Measurements from ENCODE around the gene TUBA4A.

The TUBA4A gene

DNA sequence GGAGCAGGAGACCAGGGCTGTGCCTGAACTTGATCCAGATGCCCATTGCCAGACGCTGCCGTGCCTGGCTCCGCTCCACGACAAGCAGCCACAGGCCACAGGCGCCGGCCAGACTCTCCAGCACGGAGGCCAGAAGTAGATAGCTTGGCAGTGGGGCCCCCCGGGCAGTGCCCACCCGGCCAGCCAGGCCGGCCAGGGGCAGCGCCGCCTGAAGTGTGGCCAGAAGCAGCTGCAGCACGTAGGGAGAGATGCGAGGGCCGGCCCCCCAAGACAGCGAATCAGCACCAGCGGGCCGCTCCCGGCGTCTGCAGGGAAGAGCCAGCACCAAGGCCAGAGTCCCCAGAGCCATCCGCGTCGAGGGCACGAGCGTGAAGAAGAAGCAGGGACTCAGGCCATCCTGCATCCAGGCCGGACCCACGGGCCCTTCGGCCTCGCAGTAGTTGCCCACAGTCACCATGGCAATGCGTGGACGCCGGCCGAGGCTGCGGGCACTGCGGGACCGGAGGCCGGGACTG is 35.4 kb downstream of the TUBA4A start (continued):
- TF ChIP-seq, protein P1, sequence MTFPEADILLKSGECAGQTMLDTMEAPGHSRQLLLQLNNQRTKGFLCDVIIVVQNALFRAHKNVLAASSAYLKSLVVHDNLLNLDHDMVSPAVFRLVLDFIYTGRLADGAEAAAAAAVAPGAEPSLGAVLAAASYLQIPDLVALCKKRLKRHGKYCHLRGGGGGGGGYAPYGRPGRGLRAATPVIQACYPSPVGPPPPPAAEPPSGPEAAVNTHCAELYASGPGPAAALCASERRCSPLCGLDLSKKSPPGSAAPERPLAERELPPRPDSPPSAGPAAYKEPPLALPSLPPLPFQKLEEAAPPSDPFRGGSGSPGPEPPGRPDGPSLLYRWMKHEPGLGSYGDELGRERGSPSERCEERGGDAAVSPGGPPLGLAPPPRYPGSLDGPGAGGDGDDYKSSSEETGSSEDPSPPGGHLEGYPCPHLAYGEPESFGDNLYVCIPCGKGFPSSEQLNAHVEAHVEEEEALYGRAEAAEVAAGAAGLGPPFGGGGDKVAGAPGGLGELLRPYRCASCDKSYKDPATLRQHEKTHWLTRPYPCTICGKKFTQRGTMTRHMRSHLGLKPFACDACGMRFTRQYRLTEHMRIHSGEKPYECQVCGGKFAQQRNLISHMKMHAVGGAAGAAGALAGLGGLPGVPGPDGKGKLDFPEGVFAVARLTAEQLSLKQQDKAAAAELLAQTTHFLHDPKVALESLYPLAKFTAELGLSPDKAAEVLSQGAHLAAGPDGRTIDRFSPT (tag by site-specific recombination; IDR thresholded peaks at IDR 0.05), result peak; percentile 43; the same call in 1 of the 2 replicates
- TF ChIP-seq ZFP41 (tag by site-specific recombination; IDR thresholded peaks at IDR 0.05; ENCODE audit: borderline replicate concordance) (no peak), ZNF521 (tag by site-specific recombination; IDR thresholded peaks at IDR 0.05) (no peak), ZNF585B (tag by site-specific recombination; IDR thresholded peaks at IDR 0.05) (no peak), EGR2 (tag by site-specific recombination; IDR thresholded peaks at IDR 0.05; ENCODE audit: low read depth) (no peak), ZNF501 (tag by site-specific recombination; IDR thresholded peaks at IDR 0.05) (no peak), ZNF2 (tag by site-specific recombination; IDR thresholded peaks at IDR 0.05) (no peak), ZNF776 (tag by site-specific recombination; IDR thresholded peaks at IDR 0.05; ENCODE audit: borderline replicate concordance) (no peak), GLIS2 (tag by site-specific recombination; IDR thresholded peaks at IDR 0.05) (peak; percentile 37; the same call in 1 of the 2 replicates), IKZF3 (tag by site-specific recombination; IDR thresholded peaks at IDR 0.05) (no peak), SALL2 (tag by site-specific recombination; IDR thresholded peaks at IDR 0.05; ENCODE audit: borderline replicate concordance) (no peak), ZXDB (tag by site-specific recombination; IDR thresholded peaks at IDR 0.05) (no peak), ZBTB48 (tag by site-specific recombination; IDR thresholded peaks at IDR 0.05) (0 out of 2 replicates have a peak, but pooled peaks have one; percentile 68), GLI4 (tag by site-specific recombination; IDR thresholded peaks at IDR 0.05) (no peak), ZNF37A (tag by site-specific recombination; IDR thresholded peaks at IDR 0.05) (no peak), OVOL3 (tag by site-specific recombination; IDR thresholded peaks at IDR 0.05) (no peak), HOXD13 (CRISPR knock-in tag; IDR thresholded peaks at IDR 0.05; ENCODE audit: borderline replicate concordance) (peak; percentile 55; the same call in 1 of the 2 replicates), HOXA7 (CRISPR knock-in tag; IDR thresholded peaks at IDR 0.05; ENCODE audit: borderline replicate concordance) (no peak), ZNF610 (tag by site-specific recombination; IDR thresholded peaks at IDR 0.05; ENCODE audit: borderline replicate concordance) (no peak), ZNF837 (tag by site-specific recombination; IDR thresholded peaks at IDR 0.05) (no peak), ZNF510 (tag by site-specific recombination; IDR thresholded peaks at IDR 0.05; ENCODE audit: insufficient replicate concordance) (no peak), ZNF157 (tag by site-specific recombination; IDR thresholded peaks at IDR 0.05) (no peak)
- TF ChIP-seq, protein P2, sequence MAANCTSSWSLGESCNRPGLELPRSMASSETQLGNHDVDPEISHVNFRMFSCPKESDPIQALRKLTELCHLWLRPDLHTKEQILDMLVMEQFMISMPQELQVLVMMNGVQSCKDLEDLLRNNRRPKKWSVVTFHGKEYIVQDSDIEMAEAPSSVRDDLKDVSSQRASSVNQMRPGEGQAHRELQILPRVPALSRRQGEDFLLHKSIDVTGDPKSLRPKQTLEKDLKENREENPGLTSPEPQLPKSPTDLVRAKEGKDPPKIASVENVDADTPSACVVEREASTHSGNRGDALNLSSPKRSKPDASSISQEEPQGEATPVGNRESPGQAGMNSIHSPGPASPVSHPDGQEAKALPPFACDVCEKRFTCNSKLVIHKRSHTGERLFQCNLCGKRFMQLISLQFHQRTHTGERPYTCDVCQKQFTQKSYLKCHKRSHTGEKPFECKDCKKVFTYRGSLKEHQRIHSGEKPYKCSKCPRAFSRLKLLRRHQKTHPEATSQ (tag by site-specific recombination; IDR thresholded peaks at IDR 0.05), result no peak
- TF ChIP-seq, protein P3, sequence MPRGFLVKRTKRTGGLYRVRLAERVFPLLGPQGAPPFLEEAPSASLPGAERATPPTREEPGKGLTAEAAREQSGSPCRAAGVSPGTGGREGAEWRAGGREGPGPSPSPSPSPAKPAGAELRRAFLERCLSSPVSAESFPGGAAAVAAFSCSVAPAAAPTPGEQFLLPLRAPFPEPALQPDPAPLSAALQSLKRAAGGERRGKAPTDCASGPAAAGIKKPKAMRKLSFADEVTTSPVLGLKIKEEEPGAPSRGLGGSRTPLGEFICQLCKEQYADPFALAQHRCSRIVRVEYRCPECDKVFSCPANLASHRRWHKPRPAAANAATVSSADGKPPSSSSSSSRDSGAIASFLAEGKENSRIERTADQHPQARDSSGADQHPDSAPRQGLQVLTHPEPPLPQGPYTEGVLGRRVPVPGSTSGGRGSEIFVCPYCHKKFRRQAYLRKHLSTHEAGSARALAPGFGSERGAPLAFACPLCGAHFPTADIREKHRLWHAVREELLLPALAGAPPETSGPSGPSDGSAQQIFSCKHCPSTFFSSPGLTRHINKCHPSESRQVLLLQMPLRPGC (tag by site-specific recombination; IDR thresholded peaks at IDR 0.05), result no peak
- TF ChIP-seq, protein P4, sequence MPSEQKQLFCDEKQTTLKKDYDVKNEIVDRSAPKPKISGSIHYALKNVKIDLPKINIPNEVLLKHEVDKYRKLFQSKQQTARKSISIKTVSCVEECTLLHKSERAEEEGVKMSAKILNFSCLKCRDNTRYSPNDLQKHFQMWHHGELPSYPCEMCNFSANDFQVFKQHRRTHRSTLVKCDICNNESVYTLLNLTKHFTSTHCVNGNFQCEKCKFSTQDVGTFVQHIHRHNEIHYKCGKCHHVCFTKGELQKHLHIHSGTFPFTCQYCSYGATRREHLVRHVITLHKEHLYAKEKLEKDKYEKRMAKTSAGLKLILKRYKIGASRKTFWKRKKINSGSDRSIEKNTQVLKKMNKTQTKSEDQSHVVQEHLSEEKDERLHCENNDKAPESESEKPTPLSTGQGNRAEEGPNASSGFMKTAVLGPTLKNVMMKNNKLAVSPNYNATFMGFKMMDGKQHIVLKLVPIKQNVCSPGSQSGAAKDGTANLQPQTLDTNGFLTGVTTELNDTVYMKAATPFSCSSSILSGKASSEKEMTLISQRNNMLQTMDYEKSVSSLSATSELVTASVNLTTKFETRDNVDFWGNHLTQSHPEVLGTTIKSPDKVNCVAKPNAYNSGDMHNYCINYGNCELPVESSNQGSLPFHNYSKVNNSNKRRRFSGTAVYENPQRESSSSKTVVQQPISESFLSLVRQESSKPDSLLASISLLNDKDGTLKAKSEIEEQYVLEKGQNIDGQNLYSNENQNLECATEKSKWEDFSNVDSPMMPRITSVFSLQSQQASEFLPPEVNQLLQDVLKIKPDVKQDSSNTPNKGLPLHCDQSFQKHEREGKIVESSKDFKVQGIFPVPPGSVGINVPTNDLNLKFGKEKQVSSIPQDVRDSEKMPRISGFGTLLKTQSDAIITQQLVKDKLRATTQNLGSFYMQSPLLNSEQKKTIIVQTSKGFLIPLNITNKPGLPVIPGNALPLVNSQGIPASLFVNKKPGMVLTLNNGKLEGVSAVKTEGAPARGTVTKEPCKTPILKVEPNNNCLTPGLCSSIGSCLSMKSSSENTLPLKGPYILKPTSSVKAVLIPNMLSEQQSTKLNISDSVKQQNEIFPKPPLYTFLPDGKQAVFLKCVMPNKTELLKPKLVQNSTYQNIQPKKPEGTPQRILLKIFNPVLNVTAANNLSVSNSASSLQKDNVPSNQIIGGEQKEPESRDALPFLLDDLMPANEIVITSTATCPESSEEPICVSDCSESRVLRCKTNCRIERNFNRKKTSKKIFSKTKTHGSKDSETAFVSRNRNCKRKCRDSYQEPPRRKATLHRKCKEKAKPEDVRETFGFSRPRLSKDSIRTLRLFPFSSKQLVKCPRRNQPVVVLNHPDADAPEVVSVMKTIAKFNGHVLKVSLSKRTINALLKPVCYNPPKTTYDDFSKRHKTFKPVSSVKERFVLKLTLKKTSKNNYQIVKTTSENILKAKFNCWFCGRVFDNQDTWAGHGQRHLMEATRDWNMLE (tag by site-specific recombination; conservative IDR thresholded peaks at IDR 0.05; ENCODE audit: low read depth), result no peak
- TF ChIP-seq, protein P5, sequence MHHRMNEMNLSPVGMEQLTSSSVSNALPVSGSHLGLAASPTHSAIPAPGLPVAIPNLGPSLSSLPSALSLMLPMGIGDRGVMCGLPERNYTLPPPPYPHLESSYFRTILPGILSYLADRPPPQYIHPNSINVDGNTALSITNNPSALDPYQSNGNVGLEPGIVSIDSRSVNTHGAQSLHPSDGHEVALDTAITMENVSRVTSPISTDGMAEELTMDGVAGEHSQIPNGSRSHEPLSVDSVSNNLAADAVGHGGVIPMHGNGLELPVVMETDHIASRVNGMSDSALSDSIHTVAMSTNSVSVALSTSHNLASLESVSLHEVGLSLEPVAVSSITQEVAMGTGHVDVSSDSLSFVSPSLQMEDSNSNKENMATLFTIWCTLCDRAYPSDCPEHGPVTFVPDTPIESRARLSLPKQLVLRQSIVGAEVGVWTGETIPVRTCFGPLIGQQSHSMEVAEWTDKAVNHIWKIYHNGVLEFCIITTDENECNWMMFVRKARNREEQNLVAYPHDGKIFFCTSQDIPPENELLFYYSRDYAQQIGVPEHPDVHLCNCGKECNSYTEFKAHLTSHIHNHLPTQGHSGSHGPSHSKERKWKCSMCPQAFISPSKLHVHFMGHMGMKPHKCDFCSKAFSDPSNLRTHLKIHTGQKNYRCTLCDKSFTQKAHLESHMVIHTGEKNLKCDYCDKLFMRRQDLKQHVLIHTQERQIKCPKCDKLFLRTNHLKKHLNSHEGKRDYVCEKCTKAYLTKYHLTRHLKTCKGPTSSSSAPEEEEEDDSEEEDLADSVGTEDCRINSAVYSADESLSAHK (tag by site-specific recombination; IDR thresholded peaks at IDR 0.05), result no peak
